Cardiac fibroblast (primary cell): ENCODE measurements around the gene ANGEL2.

Source experiments
- DNase-seq, 2 donors: peaks; one replicate each; pipeline versions ENCODE4 v3.0.0 to v3.0.0-alpha.2; 2010; ENCODE audit warnings: low read depth in 2 of 2
- H3K4me3 ChIP-seq, 2 donors: replicated peaks in 1 of 2; 1 replicate in 1 of 2; 2 replicates in 1 of 2; pipeline ENCODE4 v1.5.1; 2011; ENCODE audit warnings: low read depth in 2 of 2, low read length in 2 of 2, mild to moderate bottlenecking in 2 of 2, moderate library complexity in 1 of 2
- CTCF ChIP-seq: IDR thresholded peaks from one replicate; pipeline ENCODE4 v1.5.1; 2011; ENCODE audit warnings: low read depth, mild to moderate bottlenecking, low read length, inconsistent platforms

The ANGEL2 gene

GRCh38 chr1:213015099-213016050 is at the start of gene ANGEL2:
Gene ANGEL2 (minus strand): TSS chr1:213015867. CDS start chr1:213015671, 196 bp downstream.
- peak within 1 kb of the TSS; percentile 85 to 87 for H3K4me3 ChIP-seq
- TF ChIP-seq CTCF: no peak
- DNase-seq: peak; percentile 98

GRCh38 chr1:213061263-213061662 is 45.6 kb upstream of the ANGEL2 start:
- no peak for TF ChIP-seq CTCF
- DNase-seq: no peak

GRCh38 chr1:213060836-213061235 is 45.2 kb upstream of the ANGEL2 start:
- TF ChIP-seq CTCF: no peak
- no peak for DNase-seq

More at GRCh38 chr1:213061263-213061662, 45.6 kb upstream of the ANGEL2 start:
- H3K4me3 ChIP-seq: no peak overlapping the region

GRCh38 chr1:213057264-213058059 is 41.8 kb upstream of the ANGEL2 start:
- H3K4me3 ChIP-seq: no peak overlapping the region
- DNase-seq: no peak
- TF ChIP-seq CTCF: no peak

More at GRCh38 chr1:213060836-213061235, 45.2 kb upstream of the ANGEL2 start:
- no peak overlapping the region for H3K4me3 ChIP-seq

- no peak for DNase-seq
- TF ChIP-seq CTCF: no peak
- H3K4me3 ChIP-seq: no peak overlapping the region
Observed at GRCh38 chr1:213055767-213056166, 40.1 kb upstream of the ANGEL2 start.

- peak; percentile 20 to 21 for DNase-seq
- no peak for TF ChIP-seq CTCF
- no peak overlapping the region for H3K4me3 ChIP-seq
Observed at GRCh38 chr1:213054733-213055591, 39.3 kb upstream of the ANGEL2 start.
